ENCODE measurements around the gene WASF3. TPM values are rescaled to one million over a fixed set of nuclear protein-coding genes. Genes with fewer than 3 reads are reported as not detected.

WASF3 gene
- total and polyA plus RNA-seq, 2 of the 13 experiments (the other 11 are each of a cell fraction or from before 2014, with no cell fraction given), result 10.4 to 17.2 TPM

DNA sequence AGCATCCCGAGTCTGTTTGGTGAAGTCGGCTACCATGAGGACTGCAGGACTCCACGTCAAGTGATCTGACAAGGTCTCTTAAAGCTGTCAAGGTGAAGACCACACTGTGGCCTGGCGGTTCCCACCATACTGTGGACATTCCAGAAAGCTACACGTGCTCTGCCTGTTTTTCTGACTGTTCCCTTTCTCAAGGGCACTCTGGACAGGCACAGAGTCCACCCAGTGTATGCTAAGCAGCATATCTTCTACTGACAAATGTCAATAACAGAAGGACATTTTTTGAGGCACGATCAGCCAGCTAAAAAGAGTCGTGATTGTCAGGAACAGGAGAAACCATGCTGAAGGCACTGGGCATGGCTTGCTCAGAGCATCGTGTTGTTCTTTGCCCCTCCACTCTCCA is 12.8 kb upstream of the WASF3 start (continued):
- TF ChIP-seq, protein P1, sequence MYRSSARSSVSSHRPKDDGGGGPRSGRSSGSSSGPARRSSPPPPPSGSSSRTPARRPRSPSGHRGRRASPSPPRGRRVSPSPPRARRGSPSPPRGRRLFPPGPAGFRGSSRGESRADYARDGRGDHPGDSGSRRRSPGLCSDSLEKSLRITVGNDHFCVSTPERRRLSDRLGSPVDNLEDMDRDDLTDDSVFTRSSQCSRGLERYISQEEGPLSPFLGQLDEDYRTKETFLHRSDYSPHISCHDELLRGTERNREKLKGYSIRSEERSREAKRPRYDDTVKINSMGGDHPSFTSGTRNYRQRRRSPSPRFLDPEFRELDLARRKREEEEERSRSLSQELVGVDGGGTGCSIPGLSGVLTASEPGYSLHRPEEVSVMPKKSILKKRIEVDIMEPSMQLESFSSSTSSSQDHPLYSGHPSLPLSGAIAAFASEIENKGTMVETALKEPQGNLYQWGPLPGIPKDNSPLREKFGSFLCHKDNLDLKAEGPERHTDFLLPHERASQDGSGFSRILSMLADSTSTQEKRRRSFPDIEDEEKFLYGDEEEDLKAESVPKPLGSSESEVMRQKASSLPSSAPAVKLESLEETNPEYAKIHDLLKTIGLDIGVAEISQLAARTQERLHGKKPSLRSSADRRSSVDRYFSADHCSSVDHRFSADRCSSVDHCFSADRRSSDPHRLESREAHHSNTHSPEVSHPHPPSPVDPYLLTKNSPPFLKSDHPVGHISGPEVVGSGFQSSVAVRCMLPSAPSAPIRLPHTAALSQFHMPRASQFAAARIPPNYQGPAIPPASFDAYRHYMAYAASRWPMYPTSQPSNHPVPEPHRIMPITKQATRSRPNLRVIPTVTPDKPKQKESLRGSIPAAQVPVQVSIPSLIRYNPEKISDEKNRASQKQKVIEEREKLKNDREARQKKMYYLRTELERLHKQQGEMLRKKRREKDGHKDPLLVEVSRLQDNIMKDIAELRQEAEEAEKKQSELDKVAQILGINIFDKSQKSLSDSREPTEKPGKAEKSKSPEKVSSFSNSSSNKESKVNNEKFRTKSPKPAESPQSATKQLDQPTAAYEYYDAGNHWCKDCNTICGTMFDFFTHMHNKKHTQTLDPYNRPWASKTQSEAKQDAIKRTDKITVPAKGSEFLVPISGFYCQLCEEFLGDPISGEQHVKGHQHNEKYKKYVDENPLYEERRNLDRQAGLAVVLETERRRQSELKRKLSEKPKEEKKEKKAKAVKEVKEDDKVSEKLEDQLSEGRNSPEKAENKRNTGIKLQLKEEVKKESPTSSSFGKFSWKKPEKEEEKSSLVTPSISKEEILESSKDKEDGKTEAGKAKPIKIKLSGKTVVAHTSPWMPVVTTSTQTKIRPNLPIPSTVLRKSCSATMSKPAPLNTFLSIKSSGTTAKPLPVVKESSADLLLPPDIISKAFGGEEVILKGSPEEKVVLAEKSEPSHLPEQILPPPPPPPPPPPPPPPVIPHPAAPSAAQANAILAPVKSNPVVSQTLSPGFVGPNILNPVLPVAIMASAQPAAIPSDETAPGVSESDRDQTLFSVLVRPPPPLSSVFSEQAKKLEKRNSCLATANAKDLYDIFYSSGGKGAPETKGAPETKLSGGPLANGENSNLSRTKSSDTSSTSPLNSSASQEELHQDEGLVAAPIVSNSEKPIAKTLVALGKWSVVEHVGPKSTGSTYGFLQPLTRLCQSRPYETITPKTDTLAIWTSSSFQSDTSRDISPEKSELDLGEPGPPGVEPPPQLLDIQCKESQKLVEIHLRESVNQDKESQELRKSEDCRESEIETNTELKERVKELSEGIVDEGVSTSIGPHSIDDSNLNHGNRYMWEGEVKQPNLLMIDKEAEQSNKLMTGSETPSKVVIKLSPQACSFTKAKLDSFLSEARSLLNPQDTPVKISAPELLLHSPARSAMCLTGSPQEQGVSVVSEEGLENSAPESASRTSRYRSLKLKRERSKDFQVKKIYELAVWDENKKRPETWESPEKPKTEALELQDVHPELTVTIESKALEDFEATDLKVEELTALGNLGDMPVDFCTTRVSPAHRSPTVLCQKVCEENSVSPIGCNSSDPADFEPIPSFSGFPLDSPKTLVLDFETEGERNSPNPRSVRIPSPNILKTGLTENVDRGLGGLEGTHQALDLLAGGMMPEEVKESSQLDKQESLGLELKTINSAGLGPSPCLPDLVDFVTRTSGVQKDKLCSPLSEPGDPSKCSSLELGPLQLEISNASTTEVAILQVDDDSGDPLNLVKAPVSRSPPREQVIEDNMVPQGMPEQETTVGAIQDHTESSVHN (CRISPR knock-in tag; IDR thresholded peaks at IDR 0.05), result no peak
- TF ChIP-seq, protein P2, sequence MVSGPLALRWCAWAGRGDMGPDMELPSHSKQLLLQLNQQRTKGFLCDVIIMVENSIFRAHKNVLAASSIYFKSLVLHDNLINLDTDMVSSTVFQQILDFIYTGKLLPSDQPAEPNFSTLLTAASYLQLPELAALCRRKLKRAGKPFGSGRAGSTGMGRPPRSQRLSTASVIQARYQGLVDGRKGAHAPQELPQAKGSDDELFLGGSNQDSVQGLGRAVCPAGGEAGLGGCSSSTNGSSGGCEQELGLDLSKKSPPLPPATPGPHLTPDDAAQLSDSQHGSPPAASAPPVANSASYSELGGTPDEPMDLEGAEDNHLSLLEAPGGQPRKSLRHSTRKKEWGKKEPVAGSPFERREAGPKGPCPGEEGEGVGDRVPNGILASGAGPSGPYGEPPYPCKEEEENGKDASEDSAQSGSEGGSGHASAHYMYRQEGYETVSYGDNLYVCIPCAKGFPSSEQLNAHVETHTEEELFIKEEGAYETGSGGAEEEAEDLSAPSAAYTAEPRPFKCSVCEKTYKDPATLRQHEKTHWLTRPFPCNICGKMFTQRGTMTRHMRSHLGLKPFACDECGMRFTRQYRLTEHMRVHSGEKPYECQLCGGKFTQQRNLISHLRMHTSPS (CRISPR knock-in tag; IDR thresholded peaks at IDR 0.05; ENCODE audit: low read depth), result no peak
- no peak for TF ChIP-seq YY1 (IDR thresholded peaks at IDR 0.05; ENCODE audit: insufficient read depth, insufficient replicate concordance, low read depth, low read length)
- no peak for TF ChIP-seq AKAP8 (CRISPR knock-in tag; IDR thresholded peaks at IDR 0.05)
- TF ChIP-seq ZFX (CRISPR knock-in tag; IDR thresholded peaks at IDR 0.05; ENCODE audit: low read depth), result 0 out of 2 replicates have a peak, but pooled peaks have one; percentile 20
- no peak for TF ChIP-seq ZNF747 (CRISPR knock-in tag; IDR thresholded peaks at IDR 0.05; ENCODE audit: borderline replicate concordance)
- 0 out of 2 replicates have a peak, but pooled peaks have one; percentile 37 for TF ChIP-seq GATAD2A (CRISPR knock-in tag; IDR thresholded peaks at IDR 0.05)
- no peak for TF ChIP-seq GATA4 (IDR thresholded peaks at IDR 0.05; ENCODE audit: borderline replicate concordance, low read depth)
- no peak for TF ChIP-seq MED1 (CRISPR knock-in tag; IDR thresholded peaks at IDR 0.05)
- no peak for TF ChIP-seq ZNF7 (CRISPR knock-in tag; IDR thresholded peaks at IDR 0.05)
- no peak for TF ChIP-seq PITX1 (CRISPR knock-in tag; IDR thresholded peaks at IDR 0.05)
- peak; percentile 28; the same call in 1 of the 2 replicates for TF ChIP-seq MXD4 (CRISPR knock-in tag; IDR thresholded peaks at IDR 0.05)
- peak; percentile 71 for TF ChIP-seq FOXA3 (CRISPR knock-in tag; IDR thresholded peaks at IDR 0.05)
- no peak for TF ChIP-seq CEBPB (IDR thresholded peaks at IDR 0.05; ENCODE audit: borderline replicate concordance, low read depth, low read length)
- TF ChIP-seq, protein P3, sequence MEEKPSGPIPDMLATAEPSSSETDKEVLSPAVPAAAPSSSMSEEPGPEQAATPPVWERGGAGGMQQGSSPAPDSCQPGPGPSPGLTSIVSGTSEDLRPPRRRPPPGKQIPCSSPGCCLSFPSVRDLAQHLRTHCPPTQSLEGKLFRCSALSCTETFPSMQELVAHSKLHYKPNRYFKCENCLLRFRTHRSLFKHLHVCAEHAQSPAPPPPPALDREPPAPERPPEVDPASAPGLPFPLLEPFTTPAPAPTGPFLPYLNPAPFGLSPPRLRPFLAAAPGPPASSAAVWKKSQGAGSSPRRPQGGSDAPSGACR (CRISPR knock-in tag; IDR thresholded peaks at IDR 0.05), result no peak
- TF ChIP-seq, protein P4, sequence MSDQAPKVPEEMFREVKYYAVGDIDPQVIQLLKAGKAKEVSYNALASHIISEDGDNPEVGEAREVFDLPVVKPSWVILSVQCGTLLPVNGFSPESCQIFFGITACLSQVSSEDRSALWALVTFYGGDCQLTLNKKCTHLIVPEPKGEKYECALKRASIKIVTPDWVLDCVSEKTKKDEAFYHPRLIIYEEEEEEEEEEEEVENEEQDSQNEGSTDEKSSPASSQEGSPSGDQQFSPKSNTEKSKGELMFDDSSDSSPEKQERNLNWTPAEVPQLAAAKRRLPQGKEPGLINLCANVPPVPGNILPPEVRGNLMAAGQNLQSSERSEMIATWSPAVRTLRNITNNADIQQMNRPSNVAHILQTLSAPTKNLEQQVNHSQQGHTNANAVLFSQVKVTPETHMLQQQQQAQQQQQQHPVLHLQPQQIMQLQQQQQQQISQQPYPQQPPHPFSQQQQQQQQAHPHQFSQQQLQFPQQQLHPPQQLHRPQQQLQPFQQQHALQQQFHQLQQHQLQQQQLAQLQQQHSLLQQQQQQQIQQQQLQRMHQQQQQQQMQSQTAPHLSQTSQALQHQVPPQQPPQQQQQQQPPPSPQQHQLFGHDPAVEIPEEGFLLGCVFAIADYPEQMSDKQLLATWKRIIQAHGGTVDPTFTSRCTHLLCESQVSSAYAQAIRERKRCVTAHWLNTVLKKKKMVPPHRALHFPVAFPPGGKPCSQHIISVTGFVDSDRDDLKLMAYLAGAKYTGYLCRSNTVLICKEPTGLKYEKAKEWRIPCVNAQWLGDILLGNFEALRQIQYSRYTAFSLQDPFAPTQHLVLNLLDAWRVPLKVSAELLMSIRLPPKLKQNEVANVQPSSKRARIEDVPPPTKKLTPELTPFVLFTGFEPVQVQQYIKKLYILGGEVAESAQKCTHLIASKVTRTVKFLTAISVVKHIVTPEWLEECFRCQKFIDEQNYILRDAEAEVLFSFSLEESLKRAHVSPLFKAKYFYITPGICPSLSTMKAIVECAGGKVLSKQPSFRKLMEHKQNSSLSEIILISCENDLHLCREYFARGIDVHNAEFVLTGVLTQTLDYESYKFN (CRISPR knock-in tag; conservative IDR thresholded peaks at IDR 0.05), result peak; percentile 55; the same call in 1 of the 2 replicates
- TF ChIP-seq RFXANK (CRISPR knock-in tag; IDR thresholded peaks at IDR 0.05), result no peak

Measured in HepG2 (cell line).